Activated CD4-positive, alpha-beta memory T cell treated with anti-CD3 and anti-CD28 coated beads for 36 hours (primary cell): ENCODE results near the gene DIS3L2. TPM values are rescaled to one million over a fixed set of nuclear protein-coding genes. Genes with fewer than 3 reads are reported as not detected.
"Not testable (repeated sequence)": the region's sequence is repeated elsewhere in the genome, so short reads cannot be mapped to it uniquely, and the experiment has no call there.

Experiments
- CTCF ChIA-PET: fragments of 350-600 bp; sonication (Branson Sonifier 250); formaldehyde crosslinking; loops from one replicate; lab custom pipeline; 2021; ENCODE audit warnings: antibody characterized with exemption, inconsistent platforms; lab: Charles Lee
- POLR2A ChIA-PET: fragments of 350-600 bp; sonication (Branson Sonifier 250); formaldehyde crosslinking; loops from one replicate; lab custom pipeline; 2021; ENCODE audit warnings: antibody characterized with exemption; lab: Charles Lee
- DNase-seq: peaks from one replicate; pipeline ENCODE4 v3.0.0-alpha.2; 2020
- H3K27ac Mint-ChIP-seq: one replicate; pipeline ENCODE4 v1.8.0; 2021; ENCODE audit warnings: mixed read lengths
- H3K27me3 Mint-ChIP-seq: one replicate; pipeline ENCODE4 v1.8.0; 2021; ENCODE audit warnings: mixed read lengths
- H3K36me3 Mint-ChIP-seq: one replicate; pipeline ENCODE4 v1.8.0; 2021; ENCODE audit warnings: mixed read lengths
- H3K4me1 Mint-ChIP-seq: one replicate; pipeline ENCODE4 v1.8.0; 2021; ENCODE audit warnings: low read depth, mixed read lengths
- H3K4me3 Mint-ChIP-seq: one replicate; pipeline ENCODE4 v1.8.0; 2021; ENCODE audit warnings: mild to moderate bottlenecking, mixed read lengths
- H3K9me3 Mint-ChIP-seq: one replicate; pipeline ENCODE4 v1.8.0; 2021; ENCODE audit warnings: mixed read lengths
- intact Hi-C: fragments of 100-400 bp; cut with micrococcal nuclease; formaldehyde crosslinking; loops from one replicate; pipeline ENCODE4 v1.15.1; 2023
- total RNA-seq, 2 experiments: library from RNA; stranded (reverse); gene quantifications; one replicate each; pipeline ENCODE4 v1.2.3, GENCODE V29; 2021

Gene DIS3L2
- total RNA-seq, 2 experiments from 2014 or later: 20.5 to 25.7 TPM

DNA sequence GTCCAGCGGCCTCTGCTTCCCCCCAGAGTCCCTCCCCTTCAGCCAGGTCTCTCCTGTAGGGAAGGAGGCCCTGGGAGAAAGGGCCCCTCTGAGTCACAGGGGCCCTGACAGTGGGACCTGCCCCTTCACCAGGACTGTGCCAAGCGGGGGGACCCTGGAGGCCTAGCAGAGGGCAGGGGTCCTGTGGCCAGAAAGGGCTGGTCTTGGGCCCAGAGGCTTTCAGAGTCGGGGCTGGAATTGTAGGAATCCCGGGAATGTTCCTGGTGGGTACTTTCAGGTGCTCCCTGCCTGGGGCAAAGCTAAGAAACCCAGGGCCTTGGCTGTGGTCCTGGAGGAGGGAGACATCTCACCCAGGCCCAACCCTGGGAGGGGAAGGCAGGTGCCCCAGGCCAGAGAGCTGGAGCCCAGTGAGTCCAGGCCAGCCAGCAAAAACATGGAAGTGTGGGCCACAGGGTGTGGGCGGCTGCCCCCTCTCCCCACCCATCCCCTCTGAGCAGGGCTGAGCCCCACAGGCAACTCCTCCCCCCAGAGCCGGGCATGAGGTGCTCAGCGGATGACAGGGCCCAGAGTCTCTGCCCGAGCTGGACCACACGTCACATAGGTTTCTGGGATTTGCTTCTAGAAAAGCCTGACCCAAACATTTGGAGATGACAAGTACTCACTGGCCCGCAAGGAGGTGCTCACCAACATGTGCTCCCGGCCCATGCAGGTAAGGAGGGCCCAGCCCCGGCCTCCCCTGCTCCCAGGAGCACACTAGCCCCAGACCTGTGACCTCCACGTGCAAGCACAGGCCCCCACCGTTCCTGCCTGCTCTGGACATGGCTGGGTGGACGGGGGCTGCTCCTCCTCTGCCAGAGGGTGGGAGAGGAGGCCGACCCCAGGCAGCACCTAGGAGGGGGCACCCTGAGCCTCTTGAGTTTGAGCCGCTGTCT lies 368.8 kb downstream of the DIS3L2 start:
- intact Hi-C loops: no loop called here
- Mint-ChIP-seq H3K27ac (no peak overlapping the region), H3K9me3 (no peaks in the 10 kb centered on the region), H3K27me3 (no peaks in the 10 kb centered on the region), H3K4me3 (no peak overlapping the region), H3K36me3 (no peaks in the 10 kb centered on the region), H3K4me1 (peaks cover 3% of the 10 kb centered on the region)
- ChIA-PET CTCF (no interaction called here), POLR2A (no interaction called here)
- no peak for DNase-seq

DNA sequence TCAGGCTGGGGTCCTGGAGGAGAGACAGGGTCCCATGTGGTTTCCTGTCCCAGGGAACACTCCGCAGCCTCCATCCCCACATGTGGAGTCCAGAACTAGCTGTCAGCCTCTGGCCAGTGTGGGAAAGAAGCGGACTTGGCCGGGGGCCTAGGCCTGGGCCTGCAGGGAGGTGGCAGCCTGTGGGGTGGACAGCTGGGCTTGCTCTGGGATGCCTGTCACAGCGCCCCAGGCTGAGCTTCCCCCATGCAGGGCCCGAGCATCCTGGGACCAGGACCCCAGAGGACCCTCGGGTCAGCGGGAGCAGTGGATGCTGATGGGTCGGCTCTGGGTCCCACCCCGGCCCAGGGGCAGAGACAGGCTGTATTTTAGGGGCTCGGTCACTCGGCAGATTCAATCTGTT lies 369.5 kb downstream of the DIS3L2 start:
- H3K27ac Mint-ChIP-seq, DNase-seq, H3K27me3 Mint-ChIP-seq, H3K4me1 Mint-ChIP-seq, CTCF ChIA-PET, POLR2A ChIA-PET, H3K4me3 Mint-ChIP-seq, H3K9me3 Mint-ChIP-seq, H3K36me3 Mint-ChIP-seq, intact Hi-C loops: not testable (repeated sequence)

DNA sequence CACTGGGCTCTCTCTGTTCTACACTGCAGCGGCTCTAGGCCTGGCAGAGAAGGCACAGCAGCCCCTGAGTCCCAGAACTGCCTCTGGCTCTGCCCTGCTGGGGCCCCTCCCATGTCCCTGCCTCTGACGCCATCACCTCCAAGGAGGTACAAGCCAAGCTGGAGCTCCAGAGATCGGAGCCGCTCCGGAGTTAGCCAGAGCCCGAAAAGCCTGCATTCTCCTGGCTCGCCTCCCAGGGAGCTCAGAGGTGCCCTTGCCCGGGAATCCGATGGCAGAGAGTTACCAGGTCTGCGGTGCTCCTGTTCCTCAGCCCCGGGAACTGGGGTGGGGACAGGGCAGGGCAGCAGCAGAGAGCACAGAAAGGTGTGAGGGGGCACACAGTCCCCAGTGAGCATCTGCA lies 370.1 kb downstream of the DIS3L2 start:
- DNase-seq, H3K4me3 Mint-ChIP-seq, H3K9me3 Mint-ChIP-seq, H3K27me3 Mint-ChIP-seq, H3K4me1 Mint-ChIP-seq, POLR2A ChIA-PET, intact Hi-C loops, CTCF ChIA-PET, H3K27ac Mint-ChIP-seq, H3K36me3 Mint-ChIP-seq: not testable (repeated sequence)

DNA sequence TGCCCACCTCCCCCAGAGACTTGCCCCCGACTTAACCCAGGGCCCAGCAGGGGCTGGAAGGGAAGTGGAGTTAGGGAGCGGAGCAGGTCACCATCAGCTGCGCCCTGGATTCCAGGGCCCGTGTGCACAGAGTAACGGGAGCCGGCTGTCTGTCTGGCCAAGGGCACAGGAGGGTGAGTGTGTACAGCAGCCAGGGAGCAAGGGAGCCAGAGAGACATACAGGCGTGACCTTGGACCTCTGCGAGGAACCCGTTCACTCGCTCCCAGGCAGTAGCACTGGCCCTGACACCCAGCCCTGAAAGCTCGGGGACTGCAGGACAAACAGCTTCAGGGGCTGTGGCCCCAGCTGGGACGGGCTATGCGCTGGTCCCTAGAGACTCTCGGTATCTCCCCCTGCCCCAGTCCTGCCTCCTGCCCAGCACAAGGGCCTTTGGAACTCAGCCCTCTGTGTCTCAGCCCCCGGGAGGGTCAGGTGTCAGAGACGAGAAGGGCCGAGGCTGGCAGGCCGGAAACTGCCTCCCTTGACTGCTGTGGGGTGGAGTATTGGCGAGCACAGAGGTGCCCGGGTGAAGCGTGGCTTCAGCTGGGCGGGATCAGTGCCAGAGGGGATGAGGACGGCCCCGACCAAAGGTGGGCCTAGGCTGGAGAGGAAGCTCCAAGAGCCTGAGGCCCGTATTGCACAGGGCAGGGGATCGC lies 370.9 kb downstream of the DIS3L2 start:
- H3K4me1 Mint-ChIP-seq, H3K9me3 Mint-ChIP-seq, intact Hi-C loops, H3K4me3 Mint-ChIP-seq, H3K27me3 Mint-ChIP-seq, H3K36me3 Mint-ChIP-seq, H3K27ac Mint-ChIP-seq, CTCF ChIA-PET, POLR2A ChIA-PET: not testable (repeated sequence)
- DNase-seq: peak; percentile 7

DNA sequence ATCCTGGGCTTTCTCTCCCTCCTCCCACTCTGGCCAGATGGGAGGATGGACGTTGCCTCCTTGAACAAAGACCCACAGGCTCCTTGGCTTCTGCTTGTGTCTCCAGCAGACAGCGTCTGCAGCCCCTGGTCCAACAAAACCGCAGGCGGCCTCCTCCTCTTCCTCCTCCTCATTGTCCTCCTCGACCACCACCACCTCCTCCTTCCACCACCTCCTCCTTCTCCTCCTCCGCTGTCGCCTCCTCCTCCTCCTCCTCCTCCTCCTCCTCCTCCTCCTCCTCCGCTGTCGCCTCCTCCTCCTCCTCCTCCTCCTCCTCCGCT lies 371.4 kb downstream of the DIS3L2 start:
- CTCF ChIA-PET: no interaction called here
- DNase-seq: peak; percentile 4
- Mint-ChIP-seq H3K9me3 (no peaks in the 10 kb centered on the region), H3K4me3 (no peak overlapping the region), H3K4me1 (no peaks in the 10 kb centered on the region), H3K27ac (no peak overlapping the region), H3K27me3 (no peaks in the 10 kb centered on the region), H3K36me3 (no peaks in the 10 kb centered on the region)
- intact Hi-C loops: no loop called here
- POLR2A ChIA-PET: no interaction called here

DNA sequence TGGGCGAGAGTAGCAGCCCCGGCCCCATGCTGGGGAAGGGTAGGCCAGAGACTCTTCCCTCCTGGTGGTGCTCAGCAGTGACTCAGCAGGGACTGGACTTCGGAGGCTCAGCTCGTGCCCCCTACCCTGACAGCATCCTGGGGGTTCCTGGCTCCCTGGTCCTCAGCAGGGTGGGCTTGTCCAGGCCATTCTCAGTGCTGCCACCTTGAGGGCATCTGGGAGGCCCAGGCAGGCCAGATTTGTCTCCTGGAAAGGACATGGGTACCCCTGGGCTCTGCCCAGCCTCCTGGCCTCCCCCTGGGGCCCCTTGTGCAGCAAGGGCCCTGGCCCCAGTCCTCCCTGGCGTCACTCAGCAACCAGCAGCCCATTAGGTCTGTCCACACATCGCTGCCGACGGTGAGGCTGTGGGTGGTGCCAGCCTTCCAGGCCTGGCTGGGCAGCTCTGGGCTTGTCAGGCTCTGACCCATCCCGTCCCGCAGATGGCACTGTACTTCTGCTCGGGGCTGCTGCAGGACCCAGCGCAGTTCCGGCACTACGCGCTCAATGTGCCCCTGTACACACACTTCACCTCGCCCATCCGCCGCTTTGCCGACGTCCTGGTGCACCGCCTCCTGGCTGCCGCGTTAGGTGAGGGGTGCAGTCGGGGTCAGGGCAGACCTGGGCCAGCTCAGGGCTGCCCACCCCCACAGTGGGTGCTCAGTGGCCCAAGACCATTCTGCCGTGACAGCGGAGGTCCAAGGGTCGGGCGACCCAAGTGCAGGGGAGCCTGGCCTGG lies 372.0 kb downstream of the DIS3L2 start:
- peak; percentile 9 for DNase-seq
- ChIA-PET CTCF (interaction anchor here (0.8 to 1.3 kb wide), 4 partner anchors 102 to 433 kb away, joined by 3 to 4 read pairs (median 3); partner anchors contain the start of gene NPPC), POLR2A (no interaction called here)
- Mint-ChIP-seq H3K4me1 (no peaks in the 10 kb centered on the region), H3K9me3 (no peaks in the 10 kb centered on the region), H3K27ac (no peak overlapping the region), H3K4me3 (no peak overlapping the region), H3K27me3 (no peaks in the 10 kb centered on the region), H3K36me3 (no peaks in the 10 kb centered on the region)
- intact Hi-C loops: loop anchor here (2.0 kb wide), 1 partner anchor 107 kb away; no protein-coding TSS in a partner anchor

DNA sequence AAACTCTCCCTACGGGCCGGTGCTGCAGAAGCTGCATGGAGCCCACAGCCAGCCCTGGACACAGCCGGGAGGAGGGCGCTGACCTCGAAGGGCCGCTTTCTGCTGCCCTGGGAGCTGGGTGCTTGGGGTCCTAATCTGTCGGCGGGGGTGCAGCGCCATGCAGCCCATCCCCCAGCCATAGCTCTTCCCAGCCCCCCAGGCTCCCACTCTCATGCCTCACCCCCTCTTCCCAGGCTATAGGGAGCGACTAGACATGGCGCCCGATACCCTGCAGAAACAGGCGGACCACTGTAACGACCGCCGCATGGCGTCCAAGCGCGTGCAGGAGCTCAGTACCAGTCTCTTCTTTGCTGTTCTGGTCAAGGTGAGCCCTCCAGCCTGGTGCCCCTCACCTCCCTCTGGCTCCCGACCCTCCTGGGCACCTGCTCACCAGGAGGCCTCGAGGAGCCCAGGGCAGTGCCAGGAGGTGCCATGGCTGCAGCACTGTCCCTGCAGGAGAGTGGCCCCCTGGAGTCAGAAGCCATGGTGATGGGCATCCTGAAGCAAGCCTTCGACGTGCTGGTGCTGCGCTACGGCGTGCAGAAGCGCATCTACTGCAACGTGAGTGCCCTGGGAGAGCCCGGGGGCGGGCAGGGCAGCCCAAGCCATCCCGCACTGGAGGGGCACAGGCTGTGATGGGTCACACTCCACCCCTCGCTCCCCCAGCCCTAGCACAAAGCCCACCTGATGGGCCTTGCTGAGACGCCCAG lies 372.8 kb downstream of the DIS3L2 start:
- H3K4me1 Mint-ChIP-seq, H3K27ac Mint-ChIP-seq, H3K4me3 Mint-ChIP-seq, H3K9me3 Mint-ChIP-seq, H3K36me3 Mint-ChIP-seq, H3K27me3 Mint-ChIP-seq, POLR2A ChIA-PET: not testable (repeated sequence)
- peak; percentile 3 for DNase-seq
- CTCF ChIA-PET: interaction anchor here (0.8 to 1.3 kb wide), 5 partner anchors 87 to 434 kb away, joined by 3 to 4 read pairs (median 3); partner anchors contain the start of gene NPPC
- intact Hi-C loops: loop anchor here (2.0 kb wide), 1 partner anchor 106 kb away; no protein-coding TSS in a partner anchor

DNA sequence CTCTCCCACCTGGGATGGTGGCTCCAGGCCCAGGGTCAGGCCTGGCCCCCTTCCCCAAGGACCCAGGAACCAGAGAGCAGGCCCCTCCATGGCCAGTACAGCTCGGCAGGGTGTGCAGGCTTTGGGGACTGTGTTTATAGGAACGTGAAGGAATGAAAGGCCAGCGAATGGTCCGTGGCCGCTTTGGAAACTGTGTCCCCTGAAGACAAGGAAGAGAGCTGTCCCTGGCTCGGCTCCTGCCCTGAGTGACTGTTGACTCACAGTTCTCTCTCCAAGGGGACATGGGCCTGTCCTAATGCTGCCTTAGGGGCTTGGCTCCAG lies 373.3 kb downstream of the DIS3L2 start:
- H3K9me3 Mint-ChIP-seq, H3K27ac Mint-ChIP-seq, POLR2A ChIA-PET, H3K27me3 Mint-ChIP-seq, H3K4me3 Mint-ChIP-seq, H3K36me3 Mint-ChIP-seq, DNase-seq, H3K4me1 Mint-ChIP-seq: not testable (repeated sequence)
- CTCF ChIA-PET: interaction anchor here (0.7 to 1.9 kb wide), 7 partner anchors 19 to 394 kb away, joined by 3 to 5 read pairs (median 3); no protein-coding TSS in a partner anchor
- intact Hi-C loops: loop anchor here (2.0 kb wide), 1 partner anchor 106 kb away; no protein-coding TSS in a partner anchor

DNA sequence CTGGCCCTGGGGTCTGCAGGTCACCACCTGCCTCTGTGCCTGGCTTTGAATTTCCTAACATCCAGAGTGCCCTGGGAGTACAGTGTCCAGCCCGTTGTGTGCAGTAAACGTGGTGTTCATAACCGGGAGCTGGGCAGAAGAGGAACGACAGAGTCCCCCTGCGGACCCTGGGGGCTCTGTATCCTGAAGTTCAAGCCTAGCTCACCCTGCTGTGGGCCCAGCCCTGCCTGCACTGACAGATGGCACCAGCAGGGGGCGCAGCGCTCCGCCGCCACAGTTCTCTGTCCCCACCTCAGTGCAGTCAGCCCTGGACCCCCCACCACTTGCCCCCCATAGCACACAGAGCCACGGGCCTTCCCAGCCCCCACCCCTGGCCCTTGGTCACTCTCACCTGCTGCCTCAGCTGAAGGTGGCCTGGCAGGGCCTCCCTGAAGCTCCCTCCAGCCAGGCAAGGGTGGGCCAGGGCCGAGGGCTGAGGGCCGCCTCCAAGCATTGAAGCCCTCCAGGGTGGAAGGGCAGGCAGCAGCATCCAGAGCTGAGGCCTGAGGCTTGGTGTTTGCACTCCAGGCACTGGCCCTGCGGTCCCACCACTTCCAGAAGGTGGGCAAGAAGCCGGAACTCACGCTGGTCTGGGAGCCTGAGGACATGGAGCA lies 373.8 kb downstream of the DIS3L2 start:
- CTCF ChIA-PET: interaction anchor here (0.7 to 1.9 kb wide), 9 partner anchors 10 to 394 kb away, joined by 3 to 9 read pairs (median 3); no protein-coding TSS in a partner anchor
- intact Hi-C loops: loop anchor here (2.0 kb wide), 1 partner anchor 105 kb away; no protein-coding TSS in a partner anchor
- peak; percentile 9 for DNase-seq

DNA sequence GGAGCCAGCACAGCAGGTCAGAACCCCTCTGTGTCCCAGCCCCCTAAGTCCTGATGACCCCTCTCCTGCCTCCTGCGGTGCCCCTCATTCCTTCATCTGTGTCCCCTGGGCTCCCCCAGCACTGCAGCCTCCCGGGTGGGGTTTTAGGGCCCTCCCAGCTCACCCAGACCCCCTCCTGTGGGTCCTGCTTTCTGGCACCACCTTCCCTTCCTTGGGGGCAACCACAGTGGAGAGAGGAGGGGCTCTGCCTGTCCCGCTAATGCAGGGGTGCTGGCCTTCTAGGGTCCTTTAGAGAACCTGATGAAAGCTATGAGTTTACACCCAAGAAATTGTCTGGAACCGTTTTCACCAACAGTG lies 374.3 kb downstream of the DIS3L2 start:
- intact Hi-C loops: loop anchor here (2.0 kb wide), 1 partner anchor 105 kb away; no protein-coding TSS in a partner anchor
- ChIA-PET CTCF (interaction anchor here (0.5 to 1.9 kb wide), 6 partner anchors 9 to 395 kb away, joined by 3 to 9 read pairs (median 3); no protein-coding TSS in a partner anchor), POLR2A (no interaction called here)
- no peak overlapping the region for H3K4me3 Mint-ChIP-seq
- no peaks in the 10 kb centered on the region for H3K4me1 Mint-ChIP-seq
- no peaks in the 10 kb centered on the region for H3K9me3 Mint-ChIP-seq
- H3K27ac Mint-ChIP-seq: no peak overlapping the region
- DNase-seq: no peak
- H3K36me3 Mint-ChIP-seq: no peaks in the 10 kb centered on the region
- H3K27me3 Mint-ChIP-seq: no peaks in the 10 kb centered on the region

More for the DNA sequence above, 373.8 kb downstream of the DIS3L2 start:
- H3K27ac Mint-ChIP-seq, H3K4me3 Mint-ChIP-seq, H3K27me3 Mint-ChIP-seq, POLR2A ChIA-PET, H3K9me3 Mint-ChIP-seq, H3K36me3 Mint-ChIP-seq, H3K4me1 Mint-ChIP-seq: not testable (repeated sequence)

DNA sequence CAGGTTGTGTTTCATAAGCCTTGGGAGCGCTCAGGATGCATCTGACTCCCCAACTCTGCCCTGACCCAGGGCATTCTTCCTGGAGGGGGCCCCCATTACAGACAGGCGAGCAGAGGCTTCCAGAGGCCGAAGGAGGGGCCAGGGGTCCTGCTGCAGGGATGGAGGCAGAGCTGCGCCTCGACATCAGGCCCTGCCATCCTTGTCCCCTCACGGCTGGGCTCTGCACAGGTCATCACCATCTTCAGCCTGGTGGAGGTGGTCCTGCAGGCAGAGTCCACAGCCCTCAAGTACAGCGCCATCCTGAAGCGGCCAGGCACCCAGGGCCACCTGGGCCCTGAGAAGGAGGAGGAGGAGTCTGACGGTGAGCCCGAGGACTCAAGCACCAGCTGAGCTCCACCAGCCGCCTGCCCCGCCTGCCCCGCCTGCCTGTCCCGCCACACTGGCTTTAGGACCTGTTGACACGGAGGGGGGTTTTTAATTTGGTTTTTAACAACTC lies 374.8 kb downstream of the DIS3L2 start:
- Mint-ChIP-seq H3K27ac (no peak overlapping the region), H3K4me3 (no peak overlapping the region), H3K9me3 (no peaks in the 10 kb centered on the region), H3K27me3 (no peaks in the 10 kb centered on the region), H3K4me1 (no peaks in the 10 kb centered on the region), H3K36me3 (no peaks in the 10 kb centered on the region)
- DNase-seq: no peak
- ChIA-PET POLR2A (no interaction called here), CTCF (interaction anchor here (0.5 to 1.9 kb wide), 7 partner anchors 9 to 186 kb away, joined by 3 to 9 read pairs (median 3); no protein-coding TSS in a partner anchor)
- intact Hi-C loops: no loop called here
